Muscle of leg (tissue), 11 donors: ENCODE data around the gene ADORA1. TPM values are rescaled to one million over a fixed set of nuclear protein-coding genes. Genes with fewer than 3 reads are reported as not detected.

Experiments used
- DNase-seq: peaks from one replicate; pipeline ENCODE4 v3.0.0; 2013
- H3K27ac ChIP-seq: one replicate; pipeline ENCODE4 v1.5.1; 2013; ENCODE audit warnings: mild to moderate bottlenecking, low read length, control low read depth
- H3K27me3 ChIP-seq: one replicate; pipeline ENCODE4 v1.6.1; 2013; ENCODE audit warnings: low read length; ENCODE audit not compliant: control insufficient read depth, insufficient read depth
- H3K36me3 ChIP-seq: one replicate; pipeline ENCODE4 v1.6.1; 2013; ENCODE audit warnings: low read length; ENCODE audit not compliant: control insufficient read depth, insufficient read depth
- H3K4me1 ChIP-seq: one replicate; pipeline ENCODE4 v1.6.1; 2013; ENCODE audit warnings: low read length; ENCODE audit not compliant: control insufficient read depth, insufficient read depth
- H3K4me3 ChIP-seq: one replicate; pipeline ENCODE4 v1.5.1; 2013; ENCODE audit warnings: low read length, control low read depth
- H3K9me3 ChIP-seq: replicated peaks from 2 replicates; pipeline ENCODE4 v1.6.1; 2013; ENCODE audit warnings: low read depth, low read length; ENCODE audit not compliant: control insufficient read depth
- WGBS: methylation state at CpG from one replicate; pipeline ENCODE4 v1.1.5; 2013; ENCODE audit warnings: missing lambda C conversion rate; ENCODE audit not compliant: insufficient coverage; 5-methylcytosine and 5-hydroxymethylcytosine counted together
- polyA plus RNA-seq, 8 donors: library from polyadenylated mRNA; unstranded; fragments of 120-200 nt; gene quantifications; one replicate each; pipeline versions ENCODE4 v1.2.1 to v1.2.3, GENCODE V29; 2013; ENCODE audit warnings: inconsistent platforms in 1 of 8, low replicate concordance in 1 of 8; ENCODE audit not compliant: insufficient read length in 8 of 8, insufficient read depth in 1 of 8
- total RNA-seq: library from RNA; stranded (reverse); fragments of 120-200 nt; gene quantifications from one replicate; pipeline ENCODE4 v1.2.4, GENCODE V29; 2013

The ADORA1 gene
- total and polyA plus RNA-seq, 9 donors: 2.0 to 5.6 (median 4.6) TPM

GRCh38 chr1:203140743-203141520, 13.4 kb downstream of the ADORA1 start:
- H3K36me3 ChIP-seq: no peaks in the 10 kb centered on the region
- H3K27me3 ChIP-seq: peaks cover 9% of the 10 kb centered on the region
- no peak for DNase-seq
- 33% methylated on average over 2 of the region's 5 CpGs for WGBS
- H3K4me3 ChIP-seq: no peak overlapping the region
- no peaks in the 10 kb centered on the region for H3K9me3 ChIP-seq
- H3K4me1 ChIP-seq: peaks cover 9% of the 10 kb centered on the region
- no peak overlapping the region for H3K27ac ChIP-seq

GRCh38 chr1:203142124-203142523, 14.6 kb downstream of the ADORA1 start:
- Histone ChIP-seq H3K27ac (no peak overlapping the region), H3K36me3 (no peaks in the 10 kb centered on the region), H3K4me1 (peaks cover 9% of the 10 kb centered on the region), H3K9me3 (no peaks in the 10 kb centered on the region), H3K4me3 (no peak overlapping the region), H3K27me3 (peaks cover 6% of the 10 kb centered on the region)
- DNase-seq: no peak
- WGBS: 80% methylated on average over 2 of the region's 6 CpGs

GRCh38 chr1:203142684-203143408, 15.3 kb downstream of the ADORA1 start:
- H3K4me3 ChIP-seq: no peak overlapping the region
- H3K9me3 ChIP-seq: no peaks in the 10 kb centered on the region
- H3K4me1 ChIP-seq: peaks cover 9% of the 10 kb centered on the region
- no peaks in the 10 kb centered on the region for H3K36me3 ChIP-seq
- no peak for DNase-seq
- H3K27ac ChIP-seq: no peak overlapping the region
- 100% methylated on average over 1 of the region's 5 CpGs for WGBS
- H3K27me3 ChIP-seq: peaks cover 6% of the 10 kb centered on the region

GRCh38 chr1:203143641-203144040, 16.1 kb downstream of the ADORA1 start:
- Histone ChIP-seq H3K27me3 (peaks cover 6% of the 10 kb centered on the region), H3K4me1 (peaks cover 7% of the 10 kb centered on the region), H3K9me3 (no peaks in the 10 kb centered on the region), H3K4me3 (no peak overlapping the region), H3K36me3 (no peaks in the 10 kb centered on the region), H3K27ac (no peak overlapping the region)
- DNase-seq: no peak
- 50% methylated on average over 9 of the region's 11 CpGs for WGBS

- DNase-seq: no peak
- Histone ChIP-seq H3K27ac (no peak overlapping the region), H3K9me3 (no peaks in the 10 kb centered on the region), H3K4me1 (peaks cover 7% of the 10 kb centered on the region), H3K27me3 (peaks cover 6% of the 10 kb centered on the region), H3K4me3 (no peak overlapping the region), H3K36me3 (no peaks in the 10 kb centered on the region)
- WGBS: no CpG with 5 or more reads among the region's 6 CpGs
Measured at GRCh38 chr1:203144661-203145060, 17.1 kb downstream of the ADORA1 start.

- WGBS: 81% methylated on average over 8 of the region's 13 CpGs
- no peak overlapping the region for H3K4me3 ChIP-seq
Measured at GRCh38 chr1:203145321-203146041, 18.0 kb downstream of the ADORA1 start.

GRCh38 chr1:203146042-203146369, 18.5 kb downstream of the ADORA1 start:
- no peaks in the 10 kb centered on the region for H3K36me3 ChIP-seq
- H3K27me3 ChIP-seq: peaks cover 6% of the 10 kb centered on the region
- no peak for DNase-seq
- H3K4me1 ChIP-seq: peaks cover under 1% of the 10 kb centered on the region
- no peak overlapping the region for H3K4me3 ChIP-seq
- WGBS: 80% methylated on average over 1 of the region's 2 CpGs
- H3K9me3 ChIP-seq: no peaks in the 10 kb centered on the region
- H3K27ac ChIP-seq: no peak overlapping the region

More at GRCh38 chr1:203145321-203146041, 18.0 kb downstream of the ADORA1 start:
- Histone ChIP-seq H3K9me3 (no peaks in the 10 kb centered on the region), H3K27ac (no peak overlapping the region), H3K36me3 (no peaks in the 10 kb centered on the region), H3K27me3 (peaks cover 6% of the 10 kb centered on the region), H3K4me1 (peaks cover 6% of the 10 kb centered on the region)
- DNase-seq: no peak

- WGBS: 65% methylated on average over 7 of the region's 7 CpGs
- Histone ChIP-seq H3K4me3 (no peak overlapping the region), H3K9me3 (no peaks in the 10 kb centered on the region), H3K4me1 (no peaks in the 10 kb centered on the region), H3K27ac (no peak overlapping the region), H3K36me3 (no peaks in the 10 kb centered on the region), H3K27me3 (peaks cover 7% of the 10 kb centered on the region)
- no peak for DNase-seq
Measured at GRCh38 chr1:203146537-203146936, 19.0 kb downstream of the ADORA1 start.

- H3K27me3 ChIP-seq: peaks cover 8% of the 10 kb centered on the region
- H3K4me1 ChIP-seq: no peaks in the 10 kb centered on the region
- 92% methylated on average over 3 of the region's 5 CpGs for WGBS
- H3K4me3 ChIP-seq: no peak overlapping the region
- no peaks in the 10 kb centered on the region for H3K9me3 ChIP-seq
- no peak overlapping the region for H3K27ac ChIP-seq
- H3K36me3 ChIP-seq: no peaks in the 10 kb centered on the region
- no peak for DNase-seq
Measured at GRCh38 chr1:203147376-203147775, 19.9 kb downstream of the ADORA1 start.

- 89% methylated on average over 4 of the region's 5 CpGs for WGBS
- Histone ChIP-seq H3K4me1 (no peaks in the 10 kb centered on the region), H3K36me3 (no peaks in the 10 kb centered on the region), H3K27me3 (peaks cover 8% of the 10 kb centered on the region), H3K4me3 (no peak overlapping the region), H3K27ac (no peak overlapping the region), H3K9me3 (no peaks in the 10 kb centered on the region)
- DNase-seq: no peak
Measured at GRCh38 chr1:203148127-203148526, 20.6 kb downstream of the ADORA1 start.
